Right forelimb (tissue), 1 donor: ENCODE data around the gene SYF2.
"Not testable (repeated sequence)": the region's sequence is repeated elsewhere in the genome, so short reads cannot be mapped to it uniquely, and the experiment has no call there.

Source experiments
- DNase-seq: peaks from one replicate; pipeline ENCODE4 v3.0.0-alpha.2; 2018

Gene SYF2

DNA sequence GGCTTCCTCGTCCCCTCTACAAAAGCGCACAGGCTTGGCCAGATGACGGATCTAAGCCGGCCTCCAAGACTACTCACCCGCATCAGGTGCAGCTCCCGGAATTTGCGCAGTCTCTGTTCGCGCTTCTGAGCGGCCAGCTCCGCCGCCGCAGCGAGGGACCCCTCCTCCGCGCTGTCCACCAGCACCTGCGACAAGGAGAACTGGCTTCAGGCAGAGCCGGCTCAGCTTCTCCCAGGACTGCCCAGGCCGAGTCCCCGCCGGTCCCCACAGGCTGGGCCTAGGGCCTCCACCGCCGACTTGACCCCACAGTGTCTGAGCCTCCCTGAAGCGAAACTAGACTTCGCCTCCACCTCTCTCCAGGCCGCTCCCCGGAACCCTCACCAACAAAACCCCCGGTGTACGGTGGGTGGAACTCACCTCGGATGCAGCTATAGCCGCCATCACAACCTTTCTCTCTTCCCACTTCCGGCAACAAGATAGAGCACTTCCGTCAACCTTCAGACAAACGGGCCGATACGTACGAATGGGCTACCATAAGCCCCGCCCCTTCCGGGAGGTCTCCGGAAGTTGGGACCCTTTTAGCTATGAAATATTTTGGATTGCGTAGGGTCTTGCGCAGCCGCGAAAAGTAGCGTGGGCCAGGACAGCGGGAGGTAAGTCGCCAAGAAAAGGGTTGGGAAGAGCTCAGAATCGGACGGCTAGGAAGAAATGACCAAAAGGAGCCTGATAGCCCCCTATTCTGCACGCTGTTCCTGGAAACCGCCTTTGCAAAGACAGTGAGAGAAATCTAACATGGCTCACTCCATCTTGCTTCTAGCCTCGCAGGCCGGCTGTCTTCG, at the start of gene SYF2:
Gene SYF2, minus strand, starts transcription at position 476 of the 839 bp plus-strand sequence. Its CDS starts 35 bp downstream, at position 441.
- peak; percentile 94 for DNase-seq

DNA sequence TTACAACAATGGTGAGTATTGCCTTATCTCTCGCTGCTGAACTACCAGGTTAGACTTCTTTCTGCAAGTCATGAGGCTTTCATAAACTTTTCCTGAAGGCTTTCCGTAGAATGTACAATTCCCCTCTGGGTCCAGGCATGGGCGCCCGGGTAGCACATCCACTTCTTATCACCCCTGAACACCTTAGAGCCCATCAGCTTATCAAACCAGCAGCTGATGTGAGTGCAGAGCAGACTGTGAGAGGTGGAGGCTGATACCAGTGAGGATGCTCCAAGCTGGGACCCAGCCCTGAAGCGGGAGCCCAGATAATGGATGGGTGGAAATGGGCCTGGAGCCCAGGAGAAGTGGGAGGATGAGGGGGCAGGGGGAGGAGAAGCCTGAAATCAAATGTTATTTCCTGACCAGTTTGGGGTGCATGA, 47.4 kb upstream of the SYF2 start:
- not testable (repeated sequence) for DNase-seq

DNA sequence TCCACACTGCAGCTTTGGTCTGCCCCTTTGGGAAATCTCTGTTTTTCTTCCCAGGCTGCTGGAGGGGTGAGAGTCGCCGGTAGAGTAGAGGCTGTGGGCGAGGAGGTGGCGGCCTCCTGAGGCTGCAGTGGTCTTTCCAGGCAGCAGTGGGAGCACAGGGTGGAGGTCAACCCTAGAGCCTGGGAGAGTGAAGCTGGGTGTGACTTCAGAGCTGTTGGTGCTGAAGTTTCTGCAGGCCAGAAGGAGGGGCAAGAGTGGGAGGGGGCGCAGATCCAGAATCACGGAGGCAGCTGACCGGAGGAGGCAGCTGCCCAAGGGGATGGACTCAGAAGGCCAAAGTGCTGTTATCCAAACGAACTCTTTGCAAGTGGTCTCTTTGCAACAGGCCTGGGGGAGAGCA, 46.5 kb upstream of the SYF2 start:
- DNase-seq: not testable (repeated sequence)

DNA sequence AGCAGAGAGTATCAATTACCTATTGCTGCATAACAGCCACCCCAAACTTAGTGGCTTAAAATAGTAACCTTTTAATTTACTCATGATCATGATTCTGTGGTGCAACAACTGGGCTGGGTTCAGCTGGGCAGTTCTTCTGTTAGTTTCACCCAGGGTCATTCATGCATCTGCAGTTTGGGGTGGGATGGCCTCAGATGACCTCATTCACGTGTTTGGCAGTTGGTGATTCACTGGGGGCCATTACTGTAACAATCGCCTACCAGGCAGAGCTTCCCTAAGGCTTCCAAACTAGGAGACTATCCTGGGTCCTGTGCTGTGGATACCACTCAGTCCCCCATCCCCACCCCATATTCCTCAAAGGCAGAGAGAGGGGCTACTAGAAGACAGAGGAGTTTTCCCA, 46.1 kb upstream of the SYF2 start:
- not testable (repeated sequence) for DNase-seq

DNA sequence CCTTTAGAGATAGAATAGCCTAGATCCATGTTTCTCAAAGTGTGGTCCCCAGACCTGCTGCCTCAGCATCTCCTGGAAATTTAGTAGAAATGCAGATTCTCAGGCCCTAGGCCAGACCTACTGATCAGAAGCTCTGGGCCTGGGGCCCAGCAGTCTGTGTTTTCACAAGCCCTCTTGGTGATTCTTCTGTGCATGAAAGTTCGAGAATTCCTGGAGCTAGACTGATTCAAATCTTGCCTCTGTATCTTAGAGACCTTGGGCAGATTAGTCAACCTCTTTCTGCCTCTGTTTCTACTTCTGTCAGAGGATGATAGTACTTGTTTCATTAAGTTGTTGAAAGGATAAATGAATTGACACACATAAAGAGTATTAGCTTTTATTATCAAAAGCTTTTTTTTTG, 45.0 kb upstream of the SYF2 start:
- DNase-seq: not testable (repeated sequence)

DNA sequence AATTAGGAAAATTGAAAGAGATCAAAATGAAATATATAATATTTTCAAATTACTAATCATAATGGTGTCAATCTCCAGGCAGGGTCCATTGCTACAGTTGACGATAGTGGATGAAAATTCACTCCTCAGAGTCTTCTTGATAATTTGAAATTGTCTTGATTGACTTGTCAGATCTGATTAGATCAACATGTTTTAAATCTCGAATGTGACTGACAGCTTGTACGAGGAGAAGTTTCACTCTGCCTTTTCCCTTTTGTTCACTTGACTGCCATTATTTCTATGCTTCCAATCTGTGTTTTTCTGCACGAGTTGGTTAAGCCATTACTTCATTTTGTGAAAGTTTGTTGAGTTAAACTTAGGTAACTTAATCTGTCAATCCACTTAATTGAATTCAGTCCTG, 43.3 kb upstream of the SYF2 start:
- not testable (repeated sequence) for DNase-seq

DNA sequence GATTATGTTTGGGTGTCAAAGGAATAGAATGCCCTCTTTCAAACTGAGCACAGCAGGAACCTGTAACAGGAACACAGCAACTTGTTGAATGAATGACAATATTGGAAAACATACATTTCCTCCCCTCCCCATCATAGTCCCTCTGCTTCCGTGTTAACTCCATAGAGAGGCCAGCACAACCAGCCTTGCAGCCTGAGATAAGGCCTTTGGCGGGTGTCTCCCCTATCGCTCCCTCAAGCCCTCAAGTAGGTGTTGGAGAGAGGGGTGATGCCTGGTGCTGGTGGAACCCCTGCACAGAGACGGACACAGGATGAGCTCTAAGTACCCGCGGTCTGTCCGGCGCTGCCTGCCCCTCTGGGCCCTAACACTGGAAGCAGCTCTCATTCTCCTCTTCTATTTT, 39.9 kb upstream of the SYF2 start, which contains the start of gene RHD:
Gene RHD, plus strand, starts transcription at position 272 of the 400 bp plus-strand sequence. Its CDS starts 39 bp downstream, at position 311.
- not testable (repeated sequence) for DNase-seq

DNA sequence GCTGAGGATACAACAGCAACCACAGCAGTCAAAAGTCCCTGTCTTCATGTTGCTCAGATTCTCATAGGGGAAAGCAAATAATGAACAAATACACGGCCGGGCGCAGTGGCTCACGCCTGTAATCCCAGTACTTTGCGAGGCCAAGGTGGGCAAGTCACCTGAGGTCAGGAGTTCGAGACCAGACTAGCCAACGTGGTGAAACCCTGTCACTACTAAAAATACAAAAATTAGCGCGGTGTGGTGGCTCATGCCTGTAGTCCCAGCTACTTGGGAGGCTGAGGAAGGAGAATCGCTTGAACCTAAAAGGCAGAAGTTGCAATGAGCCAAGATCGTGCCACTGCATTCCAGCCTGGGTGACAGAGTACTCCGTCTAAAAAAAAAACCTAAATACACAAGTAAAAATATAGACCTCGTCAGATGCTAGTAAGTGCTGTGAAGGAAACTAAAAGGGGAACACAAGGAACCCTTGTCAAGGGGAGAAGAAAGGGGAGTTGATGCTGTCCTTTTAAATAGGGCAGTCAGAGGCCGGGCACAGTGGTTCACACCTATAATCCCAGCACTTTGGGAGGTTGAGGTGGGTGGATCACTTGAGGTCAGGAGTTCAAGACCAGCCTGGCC, 36.0 kb upstream of the SYF2 start:
- DNase-seq: not testable (repeated sequence)

DNA sequence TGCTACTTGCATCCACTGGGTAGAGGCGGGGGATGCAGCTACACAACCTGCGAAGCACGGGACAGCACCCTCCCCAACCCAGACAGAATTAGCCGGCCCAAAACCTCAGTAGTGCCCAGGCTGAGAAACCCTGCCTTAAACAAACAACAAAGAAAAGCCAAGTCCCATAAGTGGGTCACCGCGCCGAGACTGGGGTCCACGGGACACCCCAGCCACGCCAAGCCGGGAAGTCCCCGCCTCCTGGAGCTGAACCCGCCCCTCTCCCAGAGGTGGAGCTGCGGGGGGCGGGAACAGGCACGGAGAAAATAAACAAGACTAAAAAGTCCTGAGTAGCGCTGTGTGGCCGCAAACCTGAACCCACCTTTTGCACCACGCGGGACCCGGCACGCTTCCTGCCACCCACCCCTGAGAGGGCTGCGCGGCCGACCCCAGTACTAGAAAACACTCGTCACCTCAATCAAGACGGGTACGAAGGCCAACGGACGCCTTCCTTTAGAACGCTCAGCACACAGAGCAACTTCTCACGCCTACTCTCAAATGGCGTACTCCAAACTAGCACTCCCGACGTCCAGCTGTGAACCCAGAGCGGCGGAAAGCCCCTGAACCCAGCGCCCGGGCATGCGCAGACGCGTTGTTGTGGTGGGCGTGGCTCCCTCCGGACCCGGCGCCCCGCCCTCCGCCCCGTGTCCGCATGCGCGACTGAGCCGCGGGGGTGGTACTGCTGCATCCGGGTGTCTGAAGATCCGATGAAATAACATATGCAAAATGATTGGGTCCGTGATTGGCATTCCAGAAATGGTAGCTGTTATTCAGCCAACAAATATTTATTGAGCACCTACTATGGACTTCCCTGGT, 35.2 kb upstream of the SYF2 start:
- peak; percentile 88 for DNase-seq

DNA sequence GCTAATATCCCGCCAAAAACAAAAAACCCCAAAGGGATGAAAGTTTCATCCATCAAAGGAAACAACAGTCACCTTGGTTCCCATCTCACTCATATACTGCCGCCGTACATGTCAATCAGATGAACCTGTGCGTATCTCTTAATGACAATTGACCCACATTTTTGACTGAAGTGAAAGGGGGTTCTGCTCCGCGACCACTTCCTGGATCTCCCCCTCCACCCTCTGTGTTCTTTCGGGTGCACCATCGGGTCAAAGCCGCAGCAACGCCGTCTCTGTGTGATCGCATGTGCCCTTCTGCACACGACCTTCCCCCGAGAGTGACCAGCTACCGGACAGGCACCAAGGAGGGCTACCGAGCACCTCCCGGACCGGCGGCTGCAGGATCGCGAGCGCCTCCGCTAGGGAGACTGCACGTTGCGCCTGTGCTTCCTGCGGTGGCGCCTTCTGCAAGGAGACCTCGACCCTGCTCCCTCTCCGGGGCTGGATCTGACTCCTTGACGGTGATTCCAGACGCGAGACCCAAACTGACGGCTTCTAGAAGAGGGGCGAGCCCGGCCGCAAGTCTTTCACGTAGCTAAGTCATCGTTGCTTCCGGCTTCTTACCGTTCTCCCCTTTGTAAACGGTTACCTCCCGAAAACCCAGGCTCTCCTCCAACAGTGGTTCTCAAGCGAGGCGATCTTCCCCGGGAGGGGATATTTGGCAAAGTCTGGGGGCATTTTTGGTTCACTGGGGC, 34.4 kb upstream of the SYF2 start:
- DNase-seq: not testable (repeated sequence)

DNA sequence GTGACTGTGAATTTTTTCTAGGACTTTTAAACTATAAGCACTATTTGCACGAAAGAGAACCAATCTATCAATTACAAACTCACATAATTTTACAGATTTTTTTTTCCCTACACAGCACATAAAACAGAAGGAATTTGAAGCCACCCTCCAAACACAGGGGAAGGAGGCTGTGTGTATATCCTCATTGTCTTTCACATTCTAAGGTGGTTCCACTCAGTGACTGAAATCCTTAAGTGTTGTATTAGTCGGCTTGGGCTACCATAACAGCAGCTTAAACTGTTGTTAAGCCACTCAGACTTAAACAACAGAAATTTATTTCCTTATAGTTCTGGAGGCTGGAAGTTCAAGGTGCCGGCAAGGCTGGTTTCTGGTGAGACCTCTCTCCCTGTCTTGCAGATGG, 28.0 kb upstream of the SYF2 start:
- not testable (repeated sequence) for DNase-seq

DNA sequence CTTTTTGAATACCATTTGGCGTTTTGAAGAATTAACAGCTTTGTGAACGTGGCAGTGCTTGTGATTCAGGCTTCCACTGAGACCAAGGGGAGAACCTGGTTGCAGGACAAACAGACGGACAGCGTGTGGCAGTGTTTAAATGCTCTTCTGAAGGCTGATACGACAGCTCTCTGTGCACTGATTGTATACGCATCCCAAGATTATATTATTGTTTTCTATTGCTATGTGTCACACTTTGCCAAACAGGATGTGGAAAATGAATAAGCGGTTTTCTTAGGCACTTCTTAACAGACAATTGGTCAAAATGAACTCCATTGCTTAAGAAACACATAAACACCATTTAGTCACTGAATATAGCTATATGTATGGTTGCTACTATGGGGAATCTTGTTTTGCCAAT, 27.5 kb upstream of the SYF2 start:
- not testable (repeated sequence) for DNase-seq

DNA sequence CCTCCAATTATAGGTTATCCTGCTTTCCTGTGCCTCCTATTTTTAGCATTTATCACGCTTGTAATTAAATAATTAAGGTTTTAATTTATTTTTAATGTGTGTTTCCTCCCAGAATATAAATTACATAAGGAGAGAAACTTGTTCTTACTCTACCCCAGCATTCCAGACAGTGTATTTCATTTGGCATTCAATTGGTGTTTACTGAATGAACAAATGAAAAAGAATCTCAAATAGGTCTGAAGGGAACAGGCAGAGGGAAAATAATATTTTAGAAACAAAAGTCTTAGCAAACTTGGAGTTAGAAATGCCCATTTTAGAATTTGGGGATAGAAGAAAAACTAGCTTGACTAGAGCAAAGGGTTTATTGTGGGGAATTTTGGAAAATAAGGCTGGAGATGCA, 24.9 kb upstream of the SYF2 start:
- no peak for DNase-seq

DNA sequence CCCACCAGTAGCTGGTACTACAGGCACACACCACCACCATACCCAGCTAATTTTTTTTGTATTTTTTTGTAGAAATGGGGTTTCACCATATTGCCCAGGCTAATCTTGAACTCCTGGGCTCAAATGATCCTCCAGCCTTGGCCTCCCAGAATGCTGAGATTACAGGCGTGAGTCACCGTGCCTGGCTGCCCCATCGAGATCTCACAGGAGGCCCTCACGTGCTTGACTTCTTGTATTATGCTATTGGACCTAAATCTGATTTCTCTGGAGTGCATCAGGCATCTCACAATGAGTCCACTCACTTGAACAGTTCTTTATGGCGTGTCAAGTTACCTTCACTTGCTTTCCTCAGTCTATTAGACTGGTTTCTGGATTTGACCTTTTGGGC, 24.3 kb upstream of the SYF2 start:
- DNase-seq: no peak

DNA sequence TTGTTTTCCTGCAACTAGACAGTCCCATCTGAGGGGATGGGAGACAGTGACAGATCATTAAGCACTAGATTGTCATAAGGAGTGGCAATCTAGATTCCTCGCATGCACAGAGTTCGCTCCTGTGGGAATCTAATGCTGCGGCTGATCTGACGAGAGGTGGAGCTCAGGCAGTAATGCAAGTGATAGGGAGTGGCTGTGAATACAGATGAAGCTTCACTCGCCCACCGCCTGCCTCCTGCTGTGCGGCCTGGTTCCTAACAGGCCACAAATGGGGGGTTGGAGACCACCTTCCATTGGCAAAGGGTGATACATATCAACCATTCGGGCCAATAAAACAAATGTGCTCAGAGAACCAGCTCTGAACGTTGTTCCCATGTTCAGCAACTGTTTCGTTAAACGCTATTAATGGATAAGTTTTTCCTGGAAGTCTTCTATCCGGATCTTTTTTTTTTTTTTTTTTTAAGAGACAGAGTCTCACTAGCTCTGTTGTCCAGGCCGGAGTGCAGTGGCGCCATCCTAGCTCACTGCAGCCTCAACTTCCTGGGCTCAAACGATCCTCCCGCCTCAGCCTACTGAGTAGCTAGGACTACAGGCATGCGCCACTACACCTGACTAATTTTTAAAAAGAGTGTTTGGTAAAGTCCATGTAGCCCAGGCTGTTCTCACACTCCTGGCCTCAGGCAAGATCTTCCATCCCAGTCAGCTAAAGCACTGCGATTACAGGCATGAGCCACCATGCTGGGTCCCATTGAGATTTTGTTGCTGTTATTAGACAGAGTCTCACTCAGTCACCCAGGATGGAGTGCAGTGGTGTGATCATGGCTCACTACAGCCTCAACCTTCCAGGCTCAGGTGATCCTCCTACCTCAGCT, 23.6 kb upstream of the SYF2 start:
- no peak for DNase-seq

DNA sequence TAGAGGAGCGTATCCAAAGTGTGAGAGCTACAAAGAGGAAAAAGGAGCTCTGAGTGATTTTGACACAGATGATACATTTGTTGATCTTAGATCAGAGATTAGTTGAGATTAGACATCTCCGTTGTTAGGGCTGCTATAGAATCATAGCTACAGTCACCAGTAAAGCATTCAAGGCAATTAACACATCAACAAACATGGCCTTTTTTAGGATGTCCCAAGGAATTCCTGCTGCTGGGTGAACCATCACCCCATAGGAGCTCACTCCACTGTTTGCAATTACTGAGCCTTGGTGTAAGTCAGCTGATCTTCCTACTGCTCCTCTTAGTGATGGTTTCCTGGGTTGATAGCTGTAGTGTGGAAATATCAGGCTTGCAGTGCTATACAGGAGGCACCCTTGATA, 21.6 kb upstream of the SYF2 start:
- DNase-seq: no peak

DNA sequence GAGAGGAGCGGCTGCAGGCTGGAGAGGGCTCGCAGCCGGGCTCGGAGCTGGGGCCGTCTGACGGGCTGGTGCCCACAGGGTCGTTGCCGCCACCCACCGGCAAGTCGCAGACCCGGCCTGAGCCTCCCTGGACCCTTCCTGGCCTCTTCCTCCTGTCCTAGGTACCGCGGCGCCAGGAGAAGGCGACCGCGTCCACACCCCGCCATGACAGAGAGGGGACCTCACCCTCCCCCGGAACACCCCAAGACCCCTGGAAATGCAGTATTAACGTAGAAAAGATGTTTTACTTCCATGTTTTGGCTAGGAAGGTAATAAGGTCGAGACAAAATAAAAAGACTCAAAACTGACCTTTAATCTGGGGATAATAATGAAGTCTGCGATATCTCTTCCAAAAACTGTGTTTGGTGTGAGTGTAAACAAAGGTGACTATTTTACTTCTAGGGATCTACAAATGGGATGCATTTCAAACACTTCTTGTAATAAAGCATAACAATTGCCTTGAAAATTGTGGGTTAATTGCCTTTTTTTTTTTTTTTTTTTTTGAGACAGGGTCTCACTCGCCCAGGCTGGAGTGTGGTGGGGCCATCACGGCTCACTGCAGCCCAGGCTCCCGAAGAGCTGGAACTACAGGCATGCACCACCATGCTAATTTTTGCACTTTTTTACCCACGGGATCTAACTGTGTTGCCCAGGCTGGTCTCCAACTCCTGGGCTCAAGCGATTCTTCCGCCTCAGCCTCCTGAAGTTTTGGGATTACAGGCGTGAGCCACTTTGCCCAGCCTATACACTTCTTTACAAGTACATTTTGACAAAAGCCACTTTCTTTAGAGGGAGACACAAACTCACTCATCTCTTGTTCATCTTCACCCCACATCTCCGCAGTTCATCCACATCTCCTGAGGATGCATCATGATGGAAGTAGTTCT, 15.8 kb upstream of the SYF2 start:
- DNase-seq: no peak

DNA sequence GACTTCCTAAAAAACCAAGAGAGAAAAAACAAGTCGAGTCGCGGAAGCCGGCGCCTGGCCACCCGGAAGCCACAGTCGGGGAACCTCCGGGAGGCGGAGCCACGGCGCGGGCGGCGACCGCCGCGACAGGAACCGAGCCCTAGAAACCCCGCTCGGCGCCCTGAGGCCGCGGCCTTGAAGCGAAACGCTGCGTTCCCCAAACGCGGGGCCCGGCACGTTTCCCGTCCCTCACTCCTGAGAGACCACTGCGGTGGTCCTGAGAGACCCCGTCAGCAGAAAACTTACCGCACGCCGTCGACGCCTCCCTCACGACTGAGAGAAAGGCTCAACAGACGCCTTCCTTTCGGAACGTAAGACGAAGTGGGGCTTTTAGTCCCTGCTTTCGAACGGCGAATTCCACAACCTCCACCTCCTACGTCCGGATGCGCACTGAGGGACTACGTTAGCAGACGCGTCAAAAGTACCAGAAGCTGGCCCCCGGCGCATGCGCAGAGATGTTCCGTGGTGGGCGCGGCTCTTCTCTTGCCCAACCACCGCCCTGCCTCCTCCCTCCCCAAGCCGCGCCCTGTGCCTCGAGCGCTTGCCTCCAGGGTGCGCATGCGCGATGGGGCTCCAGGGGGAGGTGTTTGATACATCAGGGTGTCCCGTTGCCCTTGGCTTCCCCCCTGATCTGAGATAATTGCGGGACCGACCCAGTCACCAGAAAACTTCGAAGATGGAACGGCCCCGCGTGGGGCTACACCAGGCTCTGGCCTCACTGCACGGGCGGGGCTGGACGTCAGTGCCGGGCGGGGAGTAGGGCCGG, 14.9 kb upstream of the SYF2 start, which contains the start of gene RSRP1:
Gene RSRP1, minus strand, starts transcription at position 431 of the 805 bp plus-strand sequence. CDS start 491 bp downstream, outside the sequence.
- peak; percentile 100 for DNase-seq

DNA sequence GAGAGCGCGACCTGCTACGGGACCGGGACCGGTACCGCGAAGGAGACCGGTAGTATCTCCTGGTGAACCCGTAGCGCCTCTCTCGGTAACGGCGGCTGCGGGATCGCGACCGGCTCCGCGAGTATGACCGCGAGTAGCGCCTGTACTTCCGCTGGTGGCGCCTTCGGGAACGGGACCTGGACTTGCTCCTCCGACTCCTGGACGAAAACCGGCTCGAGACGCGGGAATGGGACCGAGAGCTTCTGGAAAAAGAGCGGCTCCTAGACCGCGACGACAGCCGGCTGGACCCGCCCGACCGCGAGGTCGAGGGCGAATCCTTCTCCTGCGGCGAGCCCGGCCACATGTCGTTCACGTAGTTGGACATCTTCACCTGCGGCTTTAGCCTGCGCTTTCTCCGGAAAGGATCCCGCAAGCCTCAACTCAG, 14.3 kb upstream of the SYF2 start:
- DNase-seq: peak; percentile 55
